Left renal pelvis (tissue), 4 donors: Measurements from ENCODE around the gene CORO7. TPM values are rescaled to one million over a fixed set of nuclear protein-coding genes. Genes with fewer than 3 reads are reported as not detected.

Experiments used
- DNase-seq, 4 donors: peaks; one replicate each; pipeline ENCODE4 v3.0.0-alpha.2; 2013; ENCODE audit warnings: low read depth in 4 of 4, low spot score in 3 of 4
- polyA plus RNA-seq, 4 donors: library from polyadenylated mRNA; unstranded; fragments of 120-200 nt; gene quantifications; one replicate each; pipeline ENCODE4 v1.2.1, GENCODE V29; 2013; ENCODE audit not compliant: insufficient read length in 4 of 4

The CORO7 gene
- polyA plus RNA-seq, 4 donors = 14.1 to 25.5 (median 16.9) TPM

- DNase-seq = no peak
These were observed 43.0 kb downstream of the CORO7 start for GRCh38 chr16:4373356-4373908.

- no peak for DNase-seq
These were observed 43.6 kb downstream of the CORO7 start for GRCh38 chr16:4372578-4373355.

DNA sequence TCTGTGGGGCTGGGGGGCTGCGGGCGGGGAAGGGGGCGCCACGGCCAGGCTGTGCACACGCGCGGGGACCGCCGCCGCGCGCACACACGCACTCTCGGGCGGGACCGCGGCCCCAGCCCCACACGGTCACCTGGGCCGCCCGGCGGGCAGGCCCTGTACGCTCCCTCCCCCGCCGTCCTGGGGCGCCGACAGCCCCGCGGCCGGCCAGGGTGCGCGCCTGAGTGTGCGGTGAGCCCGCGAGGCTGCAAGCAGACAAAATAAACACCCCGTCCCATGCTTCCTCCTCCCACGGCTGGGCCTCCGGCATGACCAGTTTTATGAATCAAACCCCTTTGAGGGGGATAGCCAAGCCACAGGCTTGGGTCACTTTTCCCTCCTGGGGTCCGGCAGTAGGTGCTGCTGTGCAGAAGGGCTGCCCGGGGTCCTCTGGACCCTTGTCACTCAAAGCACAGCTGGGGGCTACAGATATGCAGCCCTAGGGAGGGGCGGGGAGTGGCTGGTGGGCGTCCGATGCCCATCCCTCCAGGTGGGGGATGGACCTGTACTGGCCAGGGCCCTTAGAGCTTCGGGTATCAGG, 44.3 kb downstream of the CORO7 start:
- no peak for DNase-seq

- DNase-seq = no peak
These were observed 44.9 kb downstream of the CORO7 start, which contains the start of gene VASN for GRCh38 chr16:4371357-4372000. TSS of gene VASN (plus strand) at chr16:4371848. CDS start at chr16:4380878, 9,030 bp downstream.

- no peak for DNase-seq
These were observed 45.6 kb downstream of the CORO7 start for GRCh38 chr16:4370570-4371356.

DNA sequence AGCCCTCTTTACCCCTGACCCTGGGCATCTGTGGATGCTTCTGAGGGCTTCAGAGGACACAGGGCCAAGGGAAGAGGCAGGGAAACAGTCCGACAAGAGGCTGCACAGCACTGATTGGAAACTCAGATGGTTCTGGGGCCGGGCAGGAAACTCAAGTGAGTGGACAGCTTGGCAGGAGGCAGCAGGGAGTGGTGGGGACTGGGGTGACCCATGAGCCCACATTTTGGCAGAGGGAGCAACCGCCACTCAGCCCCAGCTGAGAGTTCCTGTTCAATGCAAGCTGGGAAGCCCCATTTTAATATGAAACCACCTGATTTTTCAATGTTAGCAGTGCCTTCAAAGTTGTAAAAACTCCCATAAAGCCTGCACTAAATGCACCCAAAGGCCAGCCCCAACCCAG, 46.2 kb downstream of the CORO7 start:
- DNase-seq = no peak

- DNase-seq = no peak
These were observed 47.2 kb downstream of the CORO7 start for GRCh38 chr16:4369007-4369733.

DNA sequence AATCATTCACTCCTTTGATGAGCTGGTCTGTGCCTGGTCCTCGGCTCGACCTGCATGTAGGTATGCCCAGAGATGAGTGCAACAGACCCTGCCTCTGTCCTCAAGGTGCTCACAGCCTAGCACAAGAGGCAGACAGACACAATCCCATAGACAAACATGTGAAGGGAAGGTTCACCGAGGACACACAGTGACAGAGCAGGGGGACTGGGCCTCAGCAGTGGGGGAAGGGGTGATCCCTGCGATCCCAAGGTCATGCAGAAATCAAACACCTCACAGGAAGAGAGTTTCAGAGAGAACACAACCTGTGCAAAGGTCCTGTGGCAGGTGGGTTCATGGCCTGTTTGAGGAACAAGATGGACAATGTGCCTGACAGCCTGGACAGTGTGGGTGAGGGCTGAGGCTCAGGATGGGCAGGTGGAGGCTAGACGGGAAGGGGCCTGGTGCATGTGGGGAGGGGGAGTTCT, 49.0 kb downstream of the CORO7 start:
- DNase-seq = no peak

GRCh38 chr16:4366016-4366415, 50.4 kb downstream of the CORO7 start:
- DNase-seq = no peak

GRCh38 chr16:4365615-4366014, 50.8 kb downstream of the CORO7 start:
- DNase-seq = no peak

DNA sequence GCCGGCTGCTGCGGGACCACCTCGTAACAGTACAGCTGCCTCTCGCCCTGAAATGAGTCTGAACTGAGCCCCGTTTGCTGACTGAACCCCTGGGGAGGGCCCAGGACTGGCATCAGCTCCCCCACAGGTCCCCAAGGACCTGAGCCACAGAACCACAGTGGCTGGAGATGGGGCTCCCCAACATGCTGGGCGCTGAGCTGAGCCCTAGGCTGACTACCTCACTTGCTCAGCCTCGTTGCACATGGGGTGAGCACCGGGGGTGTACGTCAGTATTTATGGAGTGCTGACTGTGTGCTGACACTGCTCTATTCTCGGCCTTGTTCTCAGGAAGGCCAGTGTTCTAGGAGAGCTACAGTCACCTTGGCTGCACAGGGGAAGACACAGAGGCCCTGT, 51.4 kb downstream of the CORO7 start:
- no peak for DNase-seq

- DNase-seq = no peak
These were observed 52.0 kb downstream of the CORO7 start for GRCh38 chr16:4364196-4365013.

DNA sequence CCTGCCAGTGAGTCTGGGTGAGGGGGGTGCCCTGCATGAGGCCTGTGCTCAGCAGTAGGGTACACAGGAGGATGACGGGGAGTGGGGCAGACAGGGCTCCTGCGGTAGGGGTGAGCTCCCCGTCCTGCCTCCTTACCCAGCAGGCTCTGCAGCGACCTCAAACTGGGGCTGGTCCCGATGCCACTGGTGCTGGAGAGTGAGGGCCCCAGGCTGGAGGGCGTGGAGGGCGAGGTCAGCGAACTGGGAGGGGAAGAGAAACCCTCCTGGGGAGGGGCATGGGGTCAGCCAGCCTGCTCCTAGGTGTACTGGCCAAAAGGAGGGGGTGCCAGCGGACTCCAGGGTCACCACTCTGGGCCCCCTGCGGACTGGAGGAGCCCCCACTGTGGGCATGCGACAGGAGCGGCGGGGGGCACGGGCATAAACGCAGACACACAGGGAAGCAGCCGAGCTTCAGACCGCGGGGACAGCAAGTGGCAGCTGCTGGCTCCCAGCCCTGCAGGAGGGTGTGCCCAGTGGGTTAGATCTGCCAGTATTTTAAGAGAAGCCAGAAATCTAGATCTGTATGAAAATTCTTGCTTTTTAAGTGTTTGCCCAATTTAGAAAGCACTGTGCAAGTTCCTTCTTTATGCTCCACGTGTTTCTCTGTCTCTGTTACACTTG, 53.8 kb downstream of the CORO7 start:
- no peak for DNase-seq

DNA sequence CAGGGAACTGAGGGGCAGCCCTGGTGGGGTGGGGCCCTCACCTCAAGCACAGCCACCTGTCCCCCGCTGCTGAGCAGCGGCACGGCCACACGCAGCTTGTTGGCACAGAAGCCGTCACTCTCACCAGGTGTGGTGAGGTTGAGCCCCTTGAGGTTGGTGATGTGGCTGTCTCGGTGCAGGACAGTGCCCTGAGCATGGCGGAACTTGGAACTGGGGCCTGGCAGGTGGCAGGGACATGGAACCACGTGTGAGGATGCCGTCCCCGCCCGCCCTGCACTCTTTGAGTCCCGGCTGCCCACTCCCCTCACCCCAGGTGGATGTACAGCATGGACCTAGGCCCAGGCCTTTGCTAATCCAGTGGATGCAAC, 54.5 kb downstream of the CORO7 start:
- no peak for DNase-seq

DNA sequence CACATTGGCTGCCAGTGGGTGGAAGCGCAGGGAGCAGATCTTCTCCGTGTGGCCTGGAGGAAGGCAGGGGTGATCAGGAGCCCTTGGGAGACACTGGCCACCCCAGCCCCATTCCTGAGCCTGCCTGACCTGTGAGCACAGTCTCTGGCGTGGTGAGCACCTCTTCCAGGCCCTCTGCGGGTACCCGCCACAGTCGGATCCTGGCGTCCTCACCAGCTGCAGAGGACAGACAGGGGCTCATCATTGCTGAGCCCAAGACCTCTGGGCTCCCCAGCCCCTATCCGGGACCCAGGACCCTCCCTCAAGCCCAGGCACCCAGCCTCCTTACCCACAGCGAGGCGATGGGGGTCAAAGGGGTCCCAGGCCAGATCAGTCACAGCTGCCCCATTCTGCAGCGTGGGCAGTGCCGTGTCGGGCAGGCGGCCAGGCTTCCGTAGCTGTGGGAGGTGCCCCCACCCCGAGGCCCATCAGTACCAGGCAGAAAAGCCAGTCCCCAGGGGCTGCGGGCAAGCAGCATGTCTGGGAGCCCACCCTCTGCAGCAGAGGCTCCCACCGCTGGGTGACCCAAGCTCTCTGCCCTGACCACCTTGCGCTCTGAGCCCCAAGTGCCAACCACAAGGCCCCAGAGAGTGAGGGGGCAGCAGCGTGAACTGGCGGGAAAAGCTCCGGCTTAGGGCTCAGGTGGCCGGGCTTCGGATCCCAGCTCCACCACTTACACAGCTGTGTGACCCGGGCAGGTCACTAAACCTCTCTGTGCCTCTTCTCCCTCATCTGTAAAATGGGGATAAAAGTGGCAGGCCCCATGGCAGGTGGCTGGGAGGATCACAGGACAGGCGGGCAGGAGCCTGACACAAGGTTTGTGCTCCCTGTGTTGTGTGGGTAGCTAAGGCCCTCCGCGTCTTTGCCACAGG, 55.1 kb downstream of the CORO7 start:
- no peak for DNase-seq

DNA sequence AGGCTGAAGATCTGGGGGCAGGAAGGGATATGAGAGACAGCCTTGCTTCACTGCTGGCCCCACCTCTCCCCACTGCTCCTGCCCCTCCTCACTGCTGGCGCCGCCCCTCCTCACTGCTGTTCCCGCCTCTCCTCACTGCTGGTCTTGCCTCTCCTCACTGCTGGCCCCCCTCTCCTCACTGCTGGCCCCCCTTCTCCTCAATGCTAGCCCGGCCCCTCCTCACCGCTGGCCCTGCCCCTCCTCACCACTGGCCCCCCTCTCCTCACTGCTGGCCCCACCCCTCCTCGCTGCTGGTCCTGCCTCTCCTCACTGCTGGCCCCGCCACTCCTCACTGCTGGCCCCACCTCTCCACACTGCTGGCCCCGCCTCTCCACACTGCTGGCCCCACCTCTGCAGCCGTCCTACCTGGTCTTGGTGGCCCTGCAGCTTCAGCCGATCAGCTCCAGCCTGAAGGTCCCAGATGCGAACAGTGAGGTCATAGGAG, 55.8 kb downstream of the CORO7 start:
- no peak for DNase-seq

DNA sequence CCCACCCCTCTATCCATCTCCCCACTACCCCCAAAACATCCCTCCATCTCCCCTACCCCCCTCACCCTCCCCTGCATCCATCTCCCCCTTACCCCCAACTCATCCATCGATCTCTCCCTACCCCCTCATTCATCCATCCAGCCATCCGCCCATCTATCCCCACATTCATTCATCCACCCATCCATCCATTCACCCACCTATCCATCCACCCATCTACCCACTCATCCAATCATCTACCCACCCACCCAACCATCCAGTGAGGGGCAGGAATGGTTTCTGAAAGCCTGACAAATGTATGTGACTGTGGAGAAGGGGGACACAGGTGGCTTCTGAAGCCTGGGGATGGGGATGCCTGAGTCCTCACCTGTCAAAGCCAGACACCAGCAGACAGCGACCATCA, 56.5 kb downstream of the CORO7 start:
- no peak for DNase-seq
